GM18517 (cell line): ENCODE data around the gene SCAPER.
"Not testable (repeated sequence)": the region's sequence is repeated elsewhere in the genome, so short reads cannot be mapped to it uniquely, and the experiment has no call there.

ENCODE experiments used
- ATAC-seq: cut with Tn5 transposase; IDR thresholded peaks from one replicate; pipeline ENCODE4 v1.9.1; 2021; ENCODE audit warnings: mild to moderate bottlenecking, moderate library complexity; ENCODE audit not compliant: unreplicated experiment

Gene SCAPER

GRCh38 chr15:76330080-76330680, 575.0 kb downstream of the SCAPER start:
- ATAC-seq, result no peak

DNA sequence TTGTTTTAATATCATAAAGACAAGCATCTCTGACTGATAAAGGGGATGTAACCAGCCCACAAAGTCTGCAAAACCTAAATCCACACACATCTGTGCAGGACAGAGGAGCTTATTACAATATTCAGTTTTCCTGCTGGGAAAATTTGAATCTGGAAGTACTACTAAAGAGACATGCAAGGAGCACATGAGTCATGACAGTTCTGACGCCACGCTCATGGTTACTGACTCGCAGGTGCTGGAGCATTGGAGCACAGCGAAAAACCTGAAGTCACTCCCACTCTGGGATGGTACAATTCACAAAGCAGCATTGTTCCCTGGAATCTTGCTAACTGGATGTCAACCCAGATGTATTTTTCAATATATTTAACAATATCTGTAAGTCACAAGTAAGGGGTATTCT, 576.2 kb downstream of the SCAPER start:
- ATAC-seq, result no peak

DNA sequence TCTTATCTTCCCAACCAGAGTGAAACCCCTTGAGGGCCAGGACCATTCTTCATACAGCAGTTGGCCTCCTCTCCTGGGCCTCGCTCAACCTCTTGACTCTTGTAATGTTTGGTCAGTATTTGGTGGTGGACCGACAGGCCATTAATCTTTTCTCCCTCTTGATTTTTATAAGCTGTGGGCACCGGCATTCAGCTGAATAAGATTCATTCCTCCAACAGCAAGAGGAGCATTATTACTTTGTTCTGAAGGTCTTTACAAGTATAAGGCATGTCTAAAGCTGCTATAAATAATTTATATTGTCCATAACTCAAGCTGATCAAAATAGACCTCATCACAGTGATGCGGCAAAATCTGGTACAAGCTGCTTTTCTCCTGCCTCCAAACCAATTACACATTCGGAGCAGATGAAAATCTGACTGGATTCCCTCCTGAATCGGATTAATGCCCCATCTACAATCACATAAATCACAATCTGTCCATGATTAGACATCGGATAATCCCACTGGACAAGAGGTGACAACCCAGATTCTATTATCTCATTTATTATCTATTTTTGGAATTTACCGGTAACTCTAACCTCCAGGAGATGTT, 576.9 kb downstream of the SCAPER start:
- no peak for ATAC-seq

- no peak for ATAC-seq
These were observed 577.7 kb downstream of the SCAPER start for GRCh38 chr15:76327191-76328105.

DNA sequence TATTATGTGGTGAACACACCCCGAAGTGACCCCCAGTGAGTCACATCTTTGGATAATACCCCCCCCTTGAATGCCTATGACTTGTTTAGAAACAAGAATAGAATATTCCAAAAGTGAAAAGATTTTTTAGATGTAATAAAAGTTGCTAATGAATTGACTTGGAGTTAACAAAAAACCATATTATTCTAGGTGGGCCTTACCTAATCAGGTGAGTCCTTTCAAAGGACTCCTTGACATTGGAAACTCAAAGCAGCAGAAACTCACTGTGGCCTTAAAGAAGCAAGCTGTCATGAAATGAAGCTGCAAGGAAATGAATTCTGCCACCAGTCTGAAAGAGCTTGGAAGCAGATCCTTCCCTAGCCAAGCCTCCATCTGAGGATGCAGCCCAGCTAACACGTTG, 579.4 kb downstream of the SCAPER start:
- ATAC-seq, result no peak

GRCh38 chr15:76324066-76324465, 581.1 kb downstream of the SCAPER start:
- no peak for ATAC-seq

DNA sequence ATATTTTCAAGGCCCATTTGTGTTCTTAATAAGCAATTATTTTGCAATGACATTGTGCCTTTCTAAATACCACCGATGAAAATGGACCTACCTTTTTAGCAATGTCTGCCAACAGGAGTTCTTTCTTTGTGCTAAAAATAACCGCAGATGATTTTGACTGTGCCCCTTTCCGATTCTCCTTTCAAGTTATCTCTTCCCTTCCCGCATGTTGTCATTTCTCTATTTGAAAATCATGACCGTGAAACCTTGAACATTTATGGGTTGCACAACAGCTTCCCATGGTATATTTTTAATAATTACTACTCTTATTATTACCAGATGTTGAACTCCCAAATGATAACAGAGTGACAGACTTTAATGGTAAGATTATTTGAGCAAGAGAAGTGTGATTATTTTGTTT, 583.5 kb downstream of the SCAPER start:
- ATAC-seq, result no peak

DNA sequence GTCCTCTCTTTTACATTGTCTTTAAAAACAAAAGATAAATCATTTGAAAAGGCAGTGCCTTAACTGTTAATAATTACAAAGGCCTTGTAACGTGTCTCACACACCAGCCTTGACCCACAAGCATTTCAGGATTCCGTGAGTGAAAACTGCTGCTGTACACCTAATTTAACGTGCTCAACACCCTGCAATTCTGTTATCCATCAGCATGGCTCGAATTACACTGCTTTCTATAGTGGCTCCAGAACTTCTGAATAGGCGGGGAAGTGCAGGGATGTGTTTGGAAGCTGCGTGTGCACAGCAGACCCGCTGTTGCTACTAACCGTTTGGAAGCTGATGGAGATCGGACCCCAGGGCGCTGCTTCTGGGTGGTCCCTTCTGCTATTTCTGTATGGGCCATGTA, 584.0 kb downstream of the SCAPER start:
- no peak for ATAC-seq

- no peak for ATAC-seq
These were observed 585.1 kb downstream of the SCAPER start for GRCh38 chr15:76320012-76320411.

DNA sequence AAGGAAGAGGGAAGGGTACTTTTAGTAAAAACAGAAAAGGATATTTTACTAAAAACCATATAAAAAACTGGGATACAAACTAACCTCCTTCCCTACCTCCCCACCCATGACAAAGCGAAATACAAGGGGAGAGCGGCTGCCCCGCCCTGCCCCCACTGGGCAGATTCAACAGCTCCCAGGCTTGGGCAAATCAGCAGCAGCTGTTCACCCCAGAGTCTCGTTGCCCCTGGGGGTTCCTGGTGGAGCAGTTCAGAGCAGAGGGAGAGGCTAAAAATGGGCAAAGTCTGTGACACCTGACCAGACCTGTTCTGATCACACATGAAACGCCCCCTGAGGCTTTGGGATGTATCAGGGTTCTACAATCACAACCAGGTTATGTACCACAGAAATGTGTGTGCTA, 591.4 kb downstream of the SCAPER start:
- ATAC-seq, result no peak

- not testable (repeated sequence) for ATAC-seq
These were observed 592.0 kb downstream of the SCAPER start for GRCh38 chr15:76313175-76313567.

GRCh38 chr15:76312540-76313174, 592.5 kb downstream of the SCAPER start:
- ATAC-seq, result no peak

GRCh38 chr15:76311100-76311953, 593.8 kb downstream of the SCAPER start, which contains the start of gene ETFA:
Gene ETFA, minus strand, starts transcription at chr15:76311469. Its CDS starts 81 bp downstream, at chr15:76311388.
- ATAC-seq, result peak; percentile 96

DNA sequence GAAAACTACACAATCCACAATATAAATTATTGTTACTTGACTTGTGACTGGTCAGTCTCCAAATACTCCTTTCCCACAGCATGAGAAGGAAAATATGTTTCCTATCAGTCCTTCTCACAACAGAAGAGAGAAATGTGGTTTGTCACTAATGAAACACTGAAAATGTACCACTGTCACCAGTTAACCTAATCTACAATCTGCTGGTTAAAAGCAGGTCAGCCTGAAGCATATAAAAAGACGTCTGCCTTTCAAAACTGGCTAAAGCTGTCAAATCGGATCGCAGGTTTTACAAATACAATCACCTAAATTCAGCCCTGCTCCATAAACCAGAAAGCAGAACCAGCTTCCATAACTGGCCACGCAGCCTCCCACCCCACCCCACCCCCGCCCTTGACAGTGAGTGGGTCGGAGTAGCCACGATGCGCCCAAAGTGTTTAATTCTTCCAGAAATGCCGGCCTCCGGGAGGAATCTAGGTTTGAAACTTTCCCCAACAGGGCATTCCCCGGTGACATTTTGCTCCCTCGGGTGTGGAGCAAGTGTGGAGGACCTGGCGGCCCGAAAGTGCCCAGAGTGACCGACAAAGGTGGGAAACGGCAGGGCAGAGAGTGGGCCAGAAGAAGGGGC, 594.6 kb downstream of the SCAPER start:
- ATAC-seq, result no peak

DNA sequence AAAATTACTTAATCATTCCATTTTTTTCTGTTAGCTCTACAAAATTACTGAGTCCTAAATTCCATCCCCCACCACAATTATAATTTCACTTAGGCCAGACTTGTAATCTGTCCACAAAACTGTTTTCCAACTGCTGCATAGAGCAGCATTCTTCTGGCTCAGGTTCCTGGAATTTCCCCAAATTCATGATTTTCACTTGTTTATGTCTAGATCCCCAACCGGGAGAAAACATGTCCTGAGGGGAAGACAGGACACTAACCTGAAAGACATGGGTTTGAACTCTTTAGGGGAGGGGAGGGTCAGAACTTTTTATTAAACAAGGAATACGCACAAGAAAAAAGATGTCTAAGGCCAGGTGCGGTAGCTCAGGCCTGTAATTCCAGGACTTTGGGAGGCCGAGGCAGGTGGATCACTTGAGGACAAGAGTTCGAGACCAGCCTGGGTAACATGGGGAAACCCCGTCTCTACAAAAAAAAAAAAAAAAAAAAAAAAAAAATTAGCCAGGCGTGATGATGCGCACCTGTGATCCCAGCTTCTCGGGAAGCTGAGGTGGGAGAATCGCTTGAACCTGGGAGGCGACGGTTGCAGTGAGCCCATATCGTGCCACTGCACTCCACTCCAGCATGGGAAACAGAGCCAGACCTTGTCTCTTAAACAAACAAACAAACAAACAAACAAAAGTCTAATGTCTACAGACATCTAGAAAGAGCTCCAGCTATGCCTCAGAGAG, 595.4 kb downstream of the SCAPER start:
- no peak for ATAC-seq

- no peak for ATAC-seq
These were observed 601.2 kb downstream of the SCAPER start for GRCh38 chr15:76303909-76304308.

DNA sequence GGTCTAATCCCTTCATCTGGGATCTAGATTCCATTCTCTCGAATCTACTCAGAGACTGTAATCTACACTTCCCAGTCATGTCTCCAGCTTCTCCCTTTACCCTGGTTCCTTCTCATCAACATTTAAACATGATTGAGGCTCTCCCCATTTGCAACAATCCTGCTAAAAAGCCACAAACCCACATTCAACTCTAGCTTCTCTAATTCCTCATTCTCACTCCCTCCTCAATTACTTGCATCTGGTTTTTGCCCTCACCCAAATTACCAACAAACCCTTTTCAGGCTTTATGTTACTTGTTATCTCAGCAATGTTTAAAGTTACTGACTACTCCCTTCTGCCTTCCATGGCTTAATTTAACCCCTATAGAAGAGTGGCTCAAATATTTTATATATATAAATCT, 605.4 kb downstream of the SCAPER start:
- no peak for ATAC-seq

DNA sequence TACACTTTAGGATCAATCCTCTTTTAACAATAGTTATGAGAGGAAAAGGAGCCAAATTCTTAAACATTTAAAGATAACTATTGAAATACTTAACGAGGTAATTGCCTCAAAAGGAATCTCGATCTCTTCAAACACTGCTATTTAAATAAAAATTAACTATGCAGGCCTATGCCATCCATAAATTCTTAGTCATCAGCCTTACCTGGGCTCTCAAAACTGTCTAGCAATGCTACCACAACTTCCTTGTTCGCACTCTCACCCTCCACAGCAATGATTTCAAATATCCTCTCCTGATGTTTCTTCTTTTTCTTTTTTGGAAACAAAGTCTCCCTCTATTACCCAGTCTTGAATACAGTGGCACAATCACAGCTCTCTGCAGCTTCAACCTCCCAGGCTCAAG, 606.2 kb downstream of the SCAPER start:
- no peak for ATAC-seq

GRCh38 chr15:76297951-76298350, 607.2 kb downstream of the SCAPER start:
- ATAC-seq, result not testable (repeated sequence)
